K562 (cell line): ENCODE measurements around the gene MVB12B. TPM values are rescaled to one million over a fixed set of nuclear protein-coding genes. Genes with fewer than 3 reads are reported as not detected.

ENCODE experiments used
- ATAC-seq: fragments of 200-7000 bp; cut with Tn5 transposase; 3 replicates; pipeline ENCODE4 v1.9.1; 2020; ENCODE audit warnings: moderate library complexity
- BruUV-seq: library from RNA; stranded (reverse); fragments of 400-500 nt; replicated peaks from 2 replicates; lab custom pipeline; 2021; lab: Mats Ljungman, UMichigan
- CTCF ChIA-PET: fragments of 300-600 bp; formaldehyde crosslinking; extraction: SDS; loops from one replicate; lab custom pipeline; 2021; ENCODE audit warnings: low intra/inter-chr PET ratio; lab: Yijun Ruan, JAX
- POLR2A ChIA-PET: fragments of 300-600, 350-650 bp; sonication (Branson Sonifier 250); formaldehyde crosslinking; extraction: SDS; loops from one replicate; lab custom pipeline; 2021; ENCODE audit warnings: antibody characterized with exemption, inconsistent platforms; lab: Yijun Ruan, JAX
- DNase-seq, 4 experiments: peaks; one replicate each; pipeline versions ENCODE4 v3.0.0 to v3.0.0-alpha.2; 2011 to 2018; ENCODE audit warnings: low spot score in 3 of 4, mixed read lengths in 3 of 4; ENCODE audit errors: extremely low read depth in 1 of 4
- FAIRE-seq: peaks from 2 replicates; lab custom pipeline; 2011; peaks lifted over from hg19 to GRCh38; lab: Jason Lieb, UNC
- H2AFZ ChIP-seq: 2 replicates; pipeline ENCODE4 v1.6.0; 2011; ENCODE audit warnings: low read depth, low read length, control low read depth, inconsistent platforms
- H3K27ac ChIP-seq: fragments of 200-600 bp; 3 replicates; pipeline ENCODE4 v1.8.0; 2011; ENCODE audit warnings: low read depth, mild to moderate bottlenecking, control low read depth, inconsistent platforms, low read length, moderate library complexity, mixed read lengths; ENCODE audit errors: extremely low read depth
- H3K27me3 ChIP-seq, 2 experiments: fragments of 300-600 bp in 1 of 2; 2 replicates in 1 of 2; 3 replicates in 1 of 2; pipeline versions ENCODE4 v1.6.0 to v1.8.0; 2011; ENCODE audit warnings: inconsistent platforms in 2 of 2, low read length in 2 of 2, mild to moderate bottlenecking in 1 of 2, mixed read lengths in 1 of 2, moderate library complexity in 1 of 2; ENCODE audit not compliant: control insufficient read depth in 2 of 2, insufficient read depth in 2 of 2
- H3K36me3 ChIP-seq: fragments of 300-600 bp; 3 replicates; pipeline ENCODE4 v1.8.0; 2011; ENCODE audit warnings: mild to moderate bottlenecking, low read length, inconsistent platforms; ENCODE audit not compliant: control insufficient read depth, insufficient read depth
- H3K4me1 ChIP-seq, 2 experiments: fragments of 200-600 bp in 1 of 2; replicated peaks in 1 of 2; 2 replicates in 1 of 2; 3 replicates in 1 of 2; pipeline versions ENCODE4 v1.5.1 to v1.8.0; 2011; ENCODE audit warnings: inconsistent platforms in 2 of 2, low read length in 2 of 2, mild to moderate bottlenecking in 1 of 2, mixed read lengths in 1 of 2, moderate library complexity in 1 of 2; ENCODE audit not compliant: control insufficient read depth in 2 of 2, insufficient read depth in 2 of 2
- H3K4me2 ChIP-seq: 2 replicates; pipeline ENCODE4 v1.6.1; 2011; ENCODE audit warnings: low read length, control low read depth, inconsistent platforms, mixed read lengths; ENCODE audit not compliant: insufficient read depth
- H3K4me3 ChIP-seq: fragments of 200-600 bp; sonication (generic), shearing (Covaris generic); 2 replicates; pipeline ENCODE4 v1.5.1; 2016; ENCODE audit warnings: control low read depth, inconsistent platforms
- H3K79me2 ChIP-seq: fragments of 200-600 bp; 3 replicates; pipeline ENCODE4 v1.8.0; 2011; ENCODE audit warnings: low read length, inconsistent platforms; ENCODE audit not compliant: control insufficient read depth, insufficient read depth
- H3K9ac ChIP-seq, 2 experiments: 2 replicates each; pipeline versions ENCODE4 v1.6.0 to v1.6.1; 2011; ENCODE audit warnings: low read depth in 2 of 2, low read length in 2 of 2, control low read depth in 1 of 2, inconsistent platforms in 1 of 2, mild to moderate bottlenecking in 1 of 2, mixed read lengths in 1 of 2; ENCODE audit not compliant: insufficient read depth in 1 of 2
- H3K9me1 ChIP-seq: one replicate; pipeline ENCODE4 v1.6.0; 2011; ENCODE audit warnings: inconsistent platforms, mild to moderate bottlenecking, low read length, moderate library complexity; ENCODE audit not compliant: control insufficient read depth, insufficient read depth
- H3K9me3 ChIP-seq: replicated peaks from 2 replicates; pipeline ENCODE4 v1.5.1; 2011; ENCODE audit warnings: low read depth, low read length, inconsistent platforms; ENCODE audit not compliant: control insufficient read depth, insufficient read depth
- H4K20me1 ChIP-seq: replicated peaks from 2 replicates; pipeline ENCODE4 v1.6.1; 2011; ENCODE audit warnings: low read length, inconsistent platforms, mixed read lengths; ENCODE audit not compliant: control insufficient read depth, insufficient read depth
- ADNP ChIP-seq: fragments of 200-800 bp; sonication (Bioruptor generic); IDR thresholded peaks from 2 replicates; pipeline ENCODE4 v1.6.1; 2016; ENCODE audit warnings: missing genetic modification characterization, missing compliant biosample characterization
- CXXC5 ChIP-seq: fragments of 250-450 bp; sonication (Bioruptor Pico); IDR thresholded peaks from 2 replicates; pipeline ENCODE4 v1.8.0; 2022; ENCODE audit warnings: inconsistent platforms, mild to moderate bottlenecking, moderate library complexity
- KDM1A ChIP-seq, 2 experiments: fragments of 450-650 bp; IDR thresholded peaks; 2 replicates each; pipeline ENCODE4 v1.6.1; 2016; ENCODE audit warnings: mild to moderate bottlenecking in 2 of 2
- SMAD2 ChIP-seq: fragments of 150-350 bp; IDR thresholded peaks from 2 replicates; pipeline ENCODE4 v1.6.1; 2014; ENCODE audit warnings: low read depth, mild to moderate bottlenecking, low read length
- YY1 ChIP-seq, 3 experiments: IDR thresholded peaks; 2 replicates each; pipeline ENCODE4 v1.6.1; 2011; ENCODE audit warnings: low read length in 2 of 3, mild to moderate bottlenecking in 2 of 3, moderate library complexity in 2 of 3, borderline replicate concordance in 1 of 3, control low read depth in 1 of 3, low read depth in 1 of 3; ENCODE audit not compliant: insufficient read depth in 3 of 3, insufficient replicate concordance in 2 of 3, control insufficient read depth in 1 of 3, insufficient read length in 1 of 3; ENCODE audit errors: extremely low read depth in 1 of 3
- ZBTB7A ChIP-seq: IDR thresholded peaks from 2 replicates; pipeline ENCODE4 v1.6.1; 2011; ENCODE audit warnings: low read depth, mild to moderate bottlenecking, low read length, moderate library complexity, borderline replicate concordance; ENCODE audit not compliant: control insufficient read depth
- WGBS: fragments of 100-300 bp; shearing (Covaris generic); methylation state at CpG from one replicate; pipeline ENCODE4 v1.1.6; 2016; ENCODE audit warnings: low coverage, mixed read lengths; ENCODE audit not compliant: insufficient coverage; ENCODE audit errors: missing lambda C conversion rate; 5-methylcytosine and 5-hydroxymethylcytosine counted together
- in situ Hi-C: fragments of 300-500 bp; cut with MboI; formaldehyde crosslinking; loops from 4 replicates; pipeline ENCODE4 v1.15.0; 2018; ENCODE audit warnings: inconsistent platforms, mixed read lengths
- intact Hi-C: fragments of 100-400 bp; cut with micrococcal nuclease; formaldehyde crosslinking; loops from 2 replicates; pipeline ENCODE4 v1.14.2; 2022
- polyA plus RNA-seq, 8 experiments: library from polyadenylated mRNA; depleted of rRNA in 4 of 8; stranded (reverse) in 5 of 8; unstranded in 3 of 8; fragments of >200 nt; fragmentation: Nextera tagmentation in 2 of 8; fragmentation: Illumina TruSeq in 1 of 8; extraction: Ambion mirVana in 2 of 8; extraction: Trizol in 1 of 8; gene quantifications; 2 replicates each; pipeline versions ENCODE4 v1.2.1 to v1.2.3, GENCODE V29; 2011 to 2014; ENCODE audit warnings: inconsistent platforms in 1 of 8, missing spikeins in 1 of 8
- total RNA-seq, 7 experiments: library from RNA; depleted of rRNA in 6 of 7; stranded (reverse); fragments of >200 nt in 6 of 7; fragmentation: Illumina TruSeq in 2 of 7; extraction: Trizol in 2 of 7; gene quantifications; 2 replicates each; pipeline versions ENCODE4 v1.2.1 to v1.2.3, GENCODE V29; 2011 to 2021; ENCODE audit warnings: low replicate concordance in 1 of 7
- TF ChIP-seq, protein P1 (sequence below): fragments of 250-450 bp; sonication (Bioruptor Pico); IDR thresholded peaks from 2 replicates; pipeline ENCODE4 v1.5.0; 2021; ENCODE audit warnings: mild to moderate bottlenecking, moderate library complexity
- TF ChIP-seq, protein P2 (sequence below): fragments of 250-450 bp; sonication (Bioruptor Pico); IDR thresholded peaks from 2 replicates; pipeline ENCODE4 v1.6.1; 2021; ENCODE audit warnings: mild to moderate bottlenecking
- TF ChIP-seq, protein P3 (sequence below), 2 experiments: IDR thresholded peaks; 2 replicates each; pipeline ENCODE4 v1.6.1; 2011; ENCODE audit warnings: borderline replicate concordance in 1 of 2, control low read depth in 1 of 2, low read depth in 1 of 2, low read length in 1 of 2, mild to moderate bottlenecking in 1 of 2, mixed read lengths in 1 of 2, moderate library complexity in 1 of 2; ENCODE audit not compliant: insufficient read depth in 1 of 2, insufficient read length in 1 of 2, poor library complexity in 1 of 2, severe bottlenecking in 1 of 2; ENCODE audit errors: extremely low read depth in 1 of 2
- TF ChIP-seq, protein P4 (sequence below), 3 experiments: IDR thresholded peaks in 2 of 3; conservative IDR thresholded peaks in 1 of 3; 2 replicates each; pipeline ENCODE4 v1.5.1; 2011 to 2012; ENCODE audit warnings: low read length in 3 of 3, mild to moderate bottlenecking in 3 of 3, control low read depth in 2 of 3, improper control_type of control experiment in 1 of 3, inconsistent platforms in 1 of 3, low read depth in 1 of 3, mixed read lengths in 1 of 3, moderate library complexity in 1 of 3; ENCODE audit not compliant: insufficient read depth in 2 of 3

MVB12B gene
- total and polyA plus RNA-seq, 9 of the 15 experiments (the other 6 are each of a cell fraction or from before 2014, with no cell fraction given), result not detected

DNA sequence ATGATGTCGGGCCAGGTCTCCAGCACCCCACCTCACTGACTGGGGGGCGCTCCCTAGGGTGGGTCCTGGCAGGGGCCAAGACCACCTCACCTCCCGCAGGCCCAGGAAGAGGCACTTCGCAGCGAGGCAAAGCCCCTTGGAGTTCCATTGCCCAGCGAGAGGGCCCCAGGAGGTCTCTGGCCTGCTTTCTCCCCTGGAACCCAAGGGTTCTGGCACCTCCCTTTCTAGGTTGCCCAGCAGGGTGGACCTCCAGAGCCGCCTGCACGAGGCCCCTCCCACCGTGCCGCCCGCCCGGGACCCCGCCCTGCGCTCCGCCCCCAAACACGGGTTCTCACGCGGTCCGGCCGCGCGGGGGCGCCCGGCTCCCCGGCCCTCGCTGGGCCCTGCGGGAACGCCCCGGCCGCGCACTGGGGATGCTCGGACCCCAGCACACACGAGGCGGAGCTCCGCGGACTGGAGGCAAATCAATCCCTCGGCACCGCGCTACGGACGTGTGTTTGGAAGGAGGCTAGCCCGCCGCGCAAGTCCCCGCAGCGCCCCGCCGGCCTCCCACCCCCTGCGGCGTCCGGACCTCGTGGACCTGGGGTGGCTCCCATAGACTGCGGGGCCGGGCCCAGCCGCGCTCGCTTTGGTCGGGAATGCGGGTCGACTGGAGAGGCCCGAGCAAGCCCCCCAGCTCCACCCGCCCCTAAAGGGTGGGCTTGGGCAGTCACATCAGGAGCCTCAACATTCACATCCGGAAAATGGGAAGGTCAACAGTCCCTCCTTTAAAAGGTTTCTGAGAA, 187.6 kb downstream of the MVB12B start:
- Histone ChIP-seq H4K20me1 (peaks cover 5% of the 10 kb centered on the region; the same call in 1 of the 2 replicates), H3K79me2 (no peaks in the 10 kb centered on the region), H3K4me1 (peaks cover 2 to 24% of the 10 kb centered on the region in 2 experiments; a peak in 2 of 5 replicates), H3K9me1 (no peaks in the 10 kb centered on the region), H3K27ac (no peak overlapping the region), H3K4me3 (no peak overlapping the region), H2AFZ (no peak overlapping the region), H3K4me2 (no peak overlapping the region), H3K9ac (no peak overlapping the region; a peak in 1 of 4 replicates), H3K9me3 (no peaks in the 10 kb centered on the region), H3K27me3 (peaks cover 33 to 50% of the 10 kb centered on the region in 2 experiments), H3K36me3 (no peaks in the 10 kb centered on the region)
- intact Hi-C loops (no loop called here), in situ Hi-C loops (no loop called here)
- 8% methylated on average over 34 of the region's 63 CpGs for WGBS
- FAIRE-seq (no peak), ATAC-seq (peak; percentile 100), DNase-seq (peak; percentile 75 to 98 (median 95))
- no TSS peak for BruUV-seq
- ChIA-PET POLR2A (interaction anchor here (0.5 kb wide), 1 partner anchor 56 kb away, joined by 3 read pairs; no protein-coding TSS in a partner anchor), CTCF (no interaction called here)
- TF ChIP-seq, protein P1, sequence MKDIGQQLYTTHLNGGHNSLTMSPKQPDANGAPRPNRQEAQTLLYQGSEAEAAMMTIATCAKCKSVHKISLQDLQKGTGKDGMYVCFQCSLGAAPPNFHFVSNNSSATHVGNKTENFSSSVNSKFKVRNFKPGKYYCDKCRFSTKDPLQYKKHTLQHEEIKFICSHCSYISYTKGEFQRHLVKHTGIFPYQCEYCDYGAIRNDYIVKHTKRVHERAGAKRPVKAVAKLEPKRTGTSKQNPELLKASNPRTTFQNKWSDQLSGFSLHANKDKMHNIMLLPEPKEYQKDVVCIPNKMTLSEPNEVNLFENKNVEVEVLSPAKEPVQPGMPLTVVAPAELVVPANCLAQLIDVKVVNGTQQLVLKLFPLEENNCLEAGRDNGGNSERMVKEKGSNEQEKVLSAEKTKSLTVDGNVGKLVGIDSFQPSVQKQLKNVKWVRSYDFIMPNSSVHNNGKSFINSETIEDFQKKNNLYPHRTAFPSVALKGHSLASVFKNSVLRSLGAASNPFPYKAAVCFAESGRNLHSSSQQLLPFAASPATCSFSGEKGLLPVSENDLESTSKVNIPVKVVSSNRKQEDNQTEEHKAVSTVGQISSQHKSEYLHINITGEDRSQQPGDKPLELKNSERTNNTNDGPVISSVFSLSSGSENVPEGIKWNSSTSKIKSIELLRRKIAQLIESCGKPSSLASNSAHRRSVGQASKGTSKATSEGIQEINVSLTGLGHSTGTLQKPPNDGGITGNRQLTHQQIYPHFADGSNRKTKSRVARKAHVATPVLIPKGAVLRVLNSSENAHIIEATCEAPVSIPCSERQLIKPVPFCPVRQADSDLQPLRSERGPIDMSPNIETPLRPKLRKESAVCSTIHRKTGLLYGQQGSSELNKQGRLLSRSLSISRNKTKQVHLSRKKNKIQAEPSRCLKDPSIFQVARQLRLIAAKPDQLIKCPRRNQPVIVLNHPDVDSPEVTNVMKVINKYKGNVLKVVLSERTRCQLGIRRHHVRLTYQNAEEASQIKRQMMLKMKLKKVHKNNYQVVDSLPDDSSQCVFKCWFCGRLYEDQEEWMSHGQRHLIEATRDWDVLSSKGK (CRISPR knock-in tag), result no peak
- TF ChIP-seq SMAD2 (no peak), ZBTB7A (peak; percentile 50; the same call in 1 of the 2 replicates), KDM1A (IDR thresholded peaks at IDR 0.05) (peak; percentile 33 to 48; a peak in 1 of 4 replicates), CXXC5 (CRISPR knock-in tag) (peak; percentile 40; the same call in 1 of the 2 replicates), YY1 (IDR thresholded peaks at IDR 0.05; ENCODE audit: borderline replicate concordance in 1 of 3, control insufficient read depth in 1 of 3, extremely low read depth in 1 of 3, insufficient read depth in 3 of 3, insufficient read length in 1 of 3, insufficient replicate concordance in 2 of 3, low read depth in 1 of 3, low read length in 2 of 3) (peak in 2 of 3 experiments; percentile 10), ADNP (tag) (peak; percentile 73)
- TF ChIP-seq, protein P2, sequence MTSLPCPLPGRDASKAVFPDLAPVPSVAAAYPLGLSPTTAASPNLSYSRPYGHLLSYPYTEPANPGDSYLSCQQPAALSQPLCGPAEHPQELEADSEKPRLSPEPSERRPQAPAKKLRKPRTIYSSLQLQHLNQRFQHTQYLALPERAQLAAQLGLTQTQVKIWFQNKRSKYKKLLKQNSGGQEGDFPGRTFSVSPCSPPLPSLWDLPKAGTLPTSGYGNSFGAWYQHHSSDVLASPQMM (CRISPR knock-in tag), result no peak
- TF ChIP-seq, protein P3, sequence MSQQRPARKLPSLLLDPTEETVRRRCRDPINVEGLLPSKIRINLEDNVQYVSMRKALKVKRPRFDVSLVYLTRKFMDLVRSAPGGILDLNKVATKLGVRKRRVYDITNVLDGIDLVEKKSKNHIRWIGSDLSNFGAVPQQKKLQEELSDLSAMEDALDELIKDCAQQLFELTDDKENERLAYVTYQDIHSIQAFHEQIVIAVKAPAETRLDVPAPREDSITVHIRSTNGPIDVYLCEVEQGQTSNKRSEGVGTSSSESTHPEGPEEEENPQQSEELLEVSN (IDR thresholded peaks at IDR 0.05; ENCODE audit: borderline replicate concordance in 1 of 2, extremely low read depth in 1 of 2, insufficient read depth in 1 of 2, insufficient read length in 1 of 2, low read depth in 1 of 2, low read length in 1 of 2, poor library complexity in 1 of 2, severe bottlenecking in 1 of 2), result peak in 1 of 2 experiments; percentile 45
- TF ChIP-seq, protein P4, sequence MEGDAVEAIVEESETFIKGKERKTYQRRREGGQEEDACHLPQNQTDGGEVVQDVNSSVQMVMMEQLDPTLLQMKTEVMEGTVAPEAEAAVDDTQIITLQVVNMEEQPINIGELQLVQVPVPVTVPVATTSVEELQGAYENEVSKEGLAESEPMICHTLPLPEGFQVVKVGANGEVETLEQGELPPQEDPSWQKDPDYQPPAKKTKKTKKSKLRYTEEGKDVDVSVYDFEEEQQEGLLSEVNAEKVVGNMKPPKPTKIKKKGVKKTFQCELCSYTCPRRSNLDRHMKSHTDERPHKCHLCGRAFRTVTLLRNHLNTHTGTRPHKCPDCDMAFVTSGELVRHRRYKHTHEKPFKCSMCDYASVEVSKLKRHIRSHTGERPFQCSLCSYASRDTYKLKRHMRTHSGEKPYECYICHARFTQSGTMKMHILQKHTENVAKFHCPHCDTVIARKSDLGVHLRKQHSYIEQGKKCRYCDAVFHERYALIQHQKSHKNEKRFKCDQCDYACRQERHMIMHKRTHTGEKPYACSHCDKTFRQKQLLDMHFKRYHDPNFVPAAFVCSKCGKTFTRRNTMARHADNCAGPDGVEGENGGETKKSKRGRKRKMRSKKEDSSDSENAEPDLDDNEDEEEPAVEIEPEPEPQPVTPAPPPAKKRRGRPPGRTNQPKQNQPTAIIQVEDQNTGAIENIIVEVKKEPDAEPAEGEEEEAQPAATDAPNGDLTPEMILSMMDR (IDR thresholded peaks at IDR 0.05 in 2 of 3, conservative IDR thresholded peaks at IDR 0.05 in 1 of 3; ENCODE audit: insufficient read depth in 2 of 3, low read depth in 1 of 3, low read length in 3 of 3), result peak; percentile 49 to 79 (median 66)
